Fibroblast of the aortic adventitia (primary cell): ENCODE data around the gene ASB10. TPM values are rescaled to one million over a fixed set of nuclear protein-coding genes. Genes with fewer than 3 reads are reported as not detected.

Experiments used
- DNase-seq: peaks from one replicate; pipeline ENCODE4 v3.0.0-alpha.2; 2010; ENCODE audit warnings: low read depth
- H3K4me3 ChIP-seq: 2 replicates; pipeline ENCODE4 v1.5.1; 2011; ENCODE audit warnings: low read depth, mild to moderate bottlenecking, control low read depth, low read length, moderate library complexity
- total RNA-seq: library from RNA; depleted of rRNA; stranded (reverse); fragments of >200 nt; gene quantifications from 2 replicates; pipeline ENCODE4 v1.2.3, GENCODE V29; 2012; ENCODE audit warnings: low replicate concordance
- TF ChIP-seq, protein P1 (sequence below): IDR thresholded peaks from 2 replicates; pipeline ENCODE4 v1.5.1; 2011; ENCODE audit warnings: mild to moderate bottlenecking, low read length, control low read depth, inconsistent platforms; ENCODE audit not compliant: insufficient read depth

ASB10 gene
- total RNA-seq, 1 donor = not detected

DNA sequence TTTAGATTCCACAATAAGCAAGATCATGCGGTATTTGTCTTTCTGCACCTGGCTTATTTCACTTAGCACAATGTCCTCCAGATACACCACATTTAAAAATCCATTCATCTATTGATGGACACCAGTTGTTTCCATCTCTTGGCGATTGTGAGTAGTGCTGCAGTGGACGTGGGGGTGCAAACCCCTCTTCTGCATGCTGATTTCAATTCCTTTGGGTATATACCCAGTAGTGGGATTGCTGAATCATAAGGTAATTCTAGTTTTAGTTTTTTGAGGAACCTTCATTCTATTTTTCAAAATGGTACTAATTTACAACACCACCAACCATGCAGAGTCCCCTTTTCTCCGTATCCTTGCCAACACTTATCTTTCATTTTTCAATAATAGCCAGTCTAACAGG, 2.0 kb upstream of the ASB10 start:
- no peak overlapping the region for H3K4me3 ChIP-seq
- TF ChIP-seq, protein P1, sequence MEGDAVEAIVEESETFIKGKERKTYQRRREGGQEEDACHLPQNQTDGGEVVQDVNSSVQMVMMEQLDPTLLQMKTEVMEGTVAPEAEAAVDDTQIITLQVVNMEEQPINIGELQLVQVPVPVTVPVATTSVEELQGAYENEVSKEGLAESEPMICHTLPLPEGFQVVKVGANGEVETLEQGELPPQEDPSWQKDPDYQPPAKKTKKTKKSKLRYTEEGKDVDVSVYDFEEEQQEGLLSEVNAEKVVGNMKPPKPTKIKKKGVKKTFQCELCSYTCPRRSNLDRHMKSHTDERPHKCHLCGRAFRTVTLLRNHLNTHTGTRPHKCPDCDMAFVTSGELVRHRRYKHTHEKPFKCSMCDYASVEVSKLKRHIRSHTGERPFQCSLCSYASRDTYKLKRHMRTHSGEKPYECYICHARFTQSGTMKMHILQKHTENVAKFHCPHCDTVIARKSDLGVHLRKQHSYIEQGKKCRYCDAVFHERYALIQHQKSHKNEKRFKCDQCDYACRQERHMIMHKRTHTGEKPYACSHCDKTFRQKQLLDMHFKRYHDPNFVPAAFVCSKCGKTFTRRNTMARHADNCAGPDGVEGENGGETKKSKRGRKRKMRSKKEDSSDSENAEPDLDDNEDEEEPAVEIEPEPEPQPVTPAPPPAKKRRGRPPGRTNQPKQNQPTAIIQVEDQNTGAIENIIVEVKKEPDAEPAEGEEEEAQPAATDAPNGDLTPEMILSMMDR = no peak
- DNase-seq = no peak

DNA sequence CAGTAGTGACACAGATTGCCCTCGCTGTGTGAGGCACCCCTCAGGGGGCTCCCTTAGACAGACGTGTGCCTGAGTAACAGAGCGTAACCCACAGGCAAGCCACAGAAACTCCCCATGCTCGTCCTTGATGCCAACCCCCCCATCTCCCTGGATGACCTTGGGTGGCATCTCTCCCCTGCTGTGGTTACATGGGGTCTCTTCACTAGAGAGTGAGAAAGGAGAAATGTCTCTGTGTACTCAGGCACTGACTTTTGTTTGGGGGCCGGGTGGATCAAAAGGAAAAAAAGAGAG, 1.1 kb upstream of the ASB10 start:
- DNase-seq = no peak
- TF ChIP-seq, protein P1 = no peak
- H3K4me3 ChIP-seq = no peak overlapping the region

DNA sequence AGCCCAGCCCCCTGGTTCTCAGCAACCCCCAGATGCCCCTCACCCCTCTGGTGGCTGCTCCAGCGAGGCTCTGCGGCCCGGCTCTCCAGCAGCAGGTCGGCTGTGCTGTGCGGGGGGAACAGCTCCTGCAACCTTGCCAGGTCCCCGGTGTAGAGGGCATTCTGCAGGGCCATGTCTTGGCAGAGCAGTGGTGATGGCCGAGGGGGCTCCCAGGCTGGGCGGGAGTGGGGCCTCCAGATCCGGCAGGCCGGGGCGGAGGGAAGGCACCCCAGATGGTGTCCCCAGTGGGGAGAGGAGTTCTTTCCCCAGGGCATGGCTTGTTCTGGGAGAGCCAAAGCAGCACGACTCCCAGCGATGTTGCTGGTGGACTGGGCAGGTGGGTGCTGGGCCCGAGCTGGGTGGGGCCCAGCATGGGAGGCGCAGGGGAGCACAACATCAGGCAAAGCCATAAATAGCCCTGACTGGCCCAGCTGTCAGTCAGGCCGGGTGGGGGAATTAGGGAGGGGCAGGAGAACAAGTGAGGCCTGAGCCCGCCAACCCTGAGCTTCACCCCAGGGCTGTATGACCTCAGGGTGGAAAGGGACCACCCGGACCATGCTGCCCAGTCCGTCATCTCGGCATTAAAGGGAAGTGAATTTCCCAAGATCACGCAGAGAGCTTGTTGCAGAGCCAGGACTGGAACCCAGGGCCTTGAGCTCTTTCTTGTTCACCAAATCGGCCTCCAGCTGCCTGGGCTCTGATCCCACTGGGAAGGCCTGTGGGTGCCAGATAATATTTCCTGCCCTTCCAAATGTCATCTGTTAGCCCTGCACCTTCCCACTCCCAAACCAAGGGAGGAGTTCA, 580 bp upstream of the ASB10 start:
- H3K4me3 ChIP-seq = no peak overlapping the region

DNA sequence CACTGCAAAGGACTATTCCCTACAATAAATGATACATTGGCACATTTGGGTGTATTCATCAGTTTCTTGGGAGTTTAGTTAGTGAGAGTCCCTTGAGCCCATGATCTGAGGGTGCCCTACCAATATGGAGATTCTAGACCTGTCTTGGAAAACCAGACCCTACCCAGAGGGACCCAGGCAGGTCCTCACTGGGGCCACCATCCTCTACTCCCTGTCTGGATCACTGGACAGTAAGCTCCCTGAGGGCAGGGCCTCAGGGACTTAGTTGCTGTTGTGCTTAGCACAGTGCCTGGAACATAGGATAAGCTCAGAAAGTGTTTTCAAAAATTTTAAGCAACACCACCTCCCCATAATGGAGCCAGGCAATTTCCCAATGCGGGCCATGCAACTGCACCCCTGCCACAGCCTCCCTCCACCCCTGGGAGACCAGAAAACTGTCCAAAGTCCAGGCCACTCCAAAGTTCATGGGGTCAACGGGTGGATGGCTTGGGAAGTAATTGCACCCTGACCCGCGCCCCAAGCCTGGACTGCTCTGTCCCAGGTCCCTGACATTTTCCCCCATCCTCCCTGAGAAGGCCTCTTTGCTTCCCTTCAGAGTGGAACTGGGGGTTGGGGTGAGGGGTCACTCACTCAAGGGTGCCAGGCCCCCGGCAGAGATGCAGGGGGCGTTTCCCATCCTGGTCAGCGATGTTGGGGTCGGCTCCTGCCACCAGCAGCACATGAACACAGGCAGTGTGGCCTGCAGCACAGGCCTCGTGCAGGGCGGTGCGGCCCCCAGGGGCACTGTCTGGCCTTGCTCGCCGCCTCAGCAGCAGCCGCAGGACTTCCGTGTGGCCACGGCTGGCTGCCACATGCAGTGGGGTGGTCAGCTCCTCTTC, 1.0 kb downstream of the ASB10 start:
- TF ChIP-seq, protein P1 = no peak
- no peak overlapping the region for H3K4me3 ChIP-seq

More for the DNA sequence above, 580 bp upstream of the ASB10 start:
- no peak for DNase-seq
- TF ChIP-seq, protein P1 = no peak

DNA sequence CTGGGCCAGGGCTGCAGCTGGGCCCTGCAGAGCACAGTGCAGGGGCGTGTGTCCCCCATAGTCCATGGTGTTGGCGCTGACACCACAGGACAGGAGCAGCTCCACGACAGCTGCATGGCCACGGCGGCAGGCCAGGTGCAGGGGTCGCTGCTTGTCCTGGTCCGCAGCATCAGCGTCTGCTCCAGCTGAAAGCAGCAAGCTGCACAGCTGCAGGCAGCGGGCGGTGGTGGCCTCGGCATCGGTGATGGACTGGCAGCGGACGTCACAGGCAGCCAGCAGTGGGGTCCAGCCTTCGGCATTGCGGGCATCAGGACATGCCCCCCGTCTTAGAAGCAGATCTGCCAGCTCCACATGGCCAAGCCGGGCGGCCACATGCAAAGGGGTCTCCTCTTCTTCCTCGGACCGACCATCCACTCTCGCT, 6.0 kb downstream of the ASB10 start:
- TF ChIP-seq, protein P1 = no peak
- H3K4me3 ChIP-seq = no peak overlapping the region
- no peak for DNase-seq

More for the DNA sequence above, 1.0 kb downstream of the ASB10 start:
- no peak for DNase-seq

DNA sequence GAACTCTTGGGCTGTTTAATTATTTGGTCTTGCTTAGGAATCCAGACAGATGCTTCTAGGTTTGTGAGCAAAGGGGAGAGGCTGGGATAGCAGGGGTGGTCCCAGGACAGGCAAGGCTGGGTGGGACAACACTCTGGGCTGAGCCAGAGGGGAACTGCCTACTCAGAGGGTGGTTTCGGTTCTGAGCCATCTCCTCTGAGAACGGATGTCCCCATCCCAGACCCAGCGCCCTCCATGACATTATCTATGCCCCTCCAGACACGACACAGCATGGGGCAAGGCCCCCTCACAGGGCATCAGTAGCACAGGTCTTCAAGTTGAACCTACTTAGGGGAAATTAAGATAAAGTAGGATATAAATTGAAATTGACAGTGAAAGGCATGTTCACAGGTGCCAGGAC, 7.1 kb downstream of the ASB10 start:
- no peak for DNase-seq
- H3K4me3 ChIP-seq = no peak overlapping the region
- TF ChIP-seq, protein P1 = no peak
